D721Med (cell line): ENCODE results near the gene HAS3.
"Not testable (repeated sequence)": the region's sequence is repeated elsewhere in the genome, so short reads cannot be mapped to it uniquely, and the experiment has no call there.

Experiments
- DNase-seq: peaks from one replicate; pipeline ENCODE4 v3.0.0; 2011; ENCODE audit warnings: low spot score; ENCODE audit not compliant: insufficient read length
- FAIRE-seq: peaks from 2 replicates; lab custom pipeline; 2011; peaks lifted over from hg19 to GRCh38; lab: Jason Lieb, UNC
- TF ChIP-seq, protein P1 (sequence below): IDR thresholded peaks from 2 replicates; pipeline ENCODE4 v1.5.1; 2012; ENCODE audit warnings: mild to moderate bottlenecking, control low read depth; ENCODE audit not compliant: insufficient read depth; ENCODE audit errors: missing control alignments

Gene HAS3

DNA sequence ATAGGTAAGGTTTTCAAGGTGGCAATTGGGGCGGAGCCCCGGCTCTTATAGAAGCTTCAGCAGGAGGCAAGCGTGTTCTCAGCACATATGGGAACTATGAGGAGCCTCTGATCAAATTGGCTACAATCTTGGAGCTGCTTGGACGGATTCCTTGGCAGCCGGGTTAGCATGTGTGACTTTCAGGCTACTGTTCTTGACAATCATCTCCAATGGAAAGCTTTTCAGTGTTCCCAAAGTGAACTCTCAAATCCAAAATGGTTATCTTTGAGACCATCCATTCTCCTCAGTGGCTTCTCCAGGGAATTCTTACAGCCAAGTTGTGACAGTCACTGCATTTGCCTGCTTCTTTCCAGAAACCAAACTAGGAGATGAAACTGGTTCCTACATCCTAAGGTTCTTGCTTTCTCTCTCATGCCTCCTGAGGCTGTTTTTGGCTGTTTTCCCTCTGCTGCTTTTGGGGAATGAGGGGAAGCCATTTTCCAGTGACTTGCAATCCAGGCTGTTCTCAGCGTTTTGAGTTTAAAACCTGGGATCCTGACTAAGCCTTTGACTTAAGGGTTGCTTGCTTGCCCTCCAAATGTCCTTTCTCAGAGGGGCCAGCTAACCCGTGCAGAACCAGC lies 10.9 kb downstream of the HAS3 start:
- FAIRE-seq, result no peak
- DNase-seq, result no peak
- TF ChIP-seq, protein P1, sequence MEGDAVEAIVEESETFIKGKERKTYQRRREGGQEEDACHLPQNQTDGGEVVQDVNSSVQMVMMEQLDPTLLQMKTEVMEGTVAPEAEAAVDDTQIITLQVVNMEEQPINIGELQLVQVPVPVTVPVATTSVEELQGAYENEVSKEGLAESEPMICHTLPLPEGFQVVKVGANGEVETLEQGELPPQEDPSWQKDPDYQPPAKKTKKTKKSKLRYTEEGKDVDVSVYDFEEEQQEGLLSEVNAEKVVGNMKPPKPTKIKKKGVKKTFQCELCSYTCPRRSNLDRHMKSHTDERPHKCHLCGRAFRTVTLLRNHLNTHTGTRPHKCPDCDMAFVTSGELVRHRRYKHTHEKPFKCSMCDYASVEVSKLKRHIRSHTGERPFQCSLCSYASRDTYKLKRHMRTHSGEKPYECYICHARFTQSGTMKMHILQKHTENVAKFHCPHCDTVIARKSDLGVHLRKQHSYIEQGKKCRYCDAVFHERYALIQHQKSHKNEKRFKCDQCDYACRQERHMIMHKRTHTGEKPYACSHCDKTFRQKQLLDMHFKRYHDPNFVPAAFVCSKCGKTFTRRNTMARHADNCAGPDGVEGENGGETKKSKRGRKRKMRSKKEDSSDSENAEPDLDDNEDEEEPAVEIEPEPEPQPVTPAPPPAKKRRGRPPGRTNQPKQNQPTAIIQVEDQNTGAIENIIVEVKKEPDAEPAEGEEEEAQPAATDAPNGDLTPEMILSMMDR, result no peak

DNA sequence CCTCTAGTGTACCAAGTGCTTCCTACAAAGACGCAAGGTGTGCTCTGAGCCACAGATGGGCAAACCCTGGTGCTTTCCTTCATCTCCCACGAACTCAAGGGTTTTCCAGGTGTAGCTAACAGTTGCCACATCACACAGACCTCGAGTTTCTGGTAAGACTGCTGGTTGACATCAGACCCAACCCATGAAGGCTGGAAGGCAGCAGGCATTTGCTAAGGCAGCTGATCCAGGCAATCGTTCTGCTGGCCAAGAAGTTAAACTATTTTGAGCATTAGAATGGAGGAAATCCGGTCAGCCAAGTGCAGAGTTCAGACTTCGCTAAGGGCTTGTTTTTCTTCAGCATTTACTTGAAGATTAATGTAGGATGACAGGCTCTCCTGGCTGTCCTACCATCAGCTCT lies 11.5 kb downstream of the HAS3 start:
- TF ChIP-seq, protein P1, result no peak
- DNase-seq (no peak), FAIRE-seq (no peak)

DNA sequence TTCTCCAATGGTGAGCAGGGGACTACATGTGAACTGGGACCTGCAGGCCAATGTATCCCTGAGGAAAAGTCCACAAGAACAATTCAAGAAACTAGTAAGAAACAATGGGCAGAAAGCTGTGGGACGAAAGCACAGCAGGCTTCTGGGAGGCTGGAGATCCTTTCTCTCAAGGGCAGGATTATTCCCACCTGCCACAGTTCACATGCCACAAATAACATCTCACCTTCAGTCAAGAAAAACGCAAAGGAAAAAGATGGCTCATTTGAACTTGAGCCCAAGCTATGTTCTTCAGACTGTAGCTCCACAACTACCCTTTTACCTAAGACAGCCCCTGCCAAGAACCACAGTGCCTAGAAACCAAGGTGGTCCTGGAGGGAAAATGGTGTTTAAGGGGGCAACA lies 13.0 kb downstream of the HAS3 start:
- TF ChIP-seq, protein P1, result no peak
- no peak for FAIRE-seq
- no peak for DNase-seq

DNA sequence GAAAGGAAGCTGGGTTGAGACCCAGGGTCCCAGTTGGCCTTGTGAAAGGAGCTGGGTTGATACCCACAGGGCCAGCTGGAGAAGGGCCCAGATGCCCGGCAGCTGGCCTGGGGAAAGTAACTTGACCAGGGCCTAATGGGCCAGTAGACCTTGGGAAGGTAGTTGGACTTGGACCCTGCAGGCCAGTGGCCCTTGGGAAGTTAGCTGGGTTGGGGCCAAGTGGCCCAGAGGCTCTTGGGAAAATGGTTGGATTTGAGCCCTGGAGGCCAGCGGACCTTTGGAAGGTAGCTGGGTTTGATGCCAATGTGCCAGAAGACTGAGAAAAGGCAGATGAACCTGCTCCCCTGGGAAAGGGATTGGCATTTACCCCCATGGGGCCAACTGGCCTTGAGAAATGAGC lies 13.5 kb downstream of the HAS3 start:
- DNase-seq (no peak), FAIRE-seq (no peak)
- TF ChIP-seq, protein P1, result no peak

DNA sequence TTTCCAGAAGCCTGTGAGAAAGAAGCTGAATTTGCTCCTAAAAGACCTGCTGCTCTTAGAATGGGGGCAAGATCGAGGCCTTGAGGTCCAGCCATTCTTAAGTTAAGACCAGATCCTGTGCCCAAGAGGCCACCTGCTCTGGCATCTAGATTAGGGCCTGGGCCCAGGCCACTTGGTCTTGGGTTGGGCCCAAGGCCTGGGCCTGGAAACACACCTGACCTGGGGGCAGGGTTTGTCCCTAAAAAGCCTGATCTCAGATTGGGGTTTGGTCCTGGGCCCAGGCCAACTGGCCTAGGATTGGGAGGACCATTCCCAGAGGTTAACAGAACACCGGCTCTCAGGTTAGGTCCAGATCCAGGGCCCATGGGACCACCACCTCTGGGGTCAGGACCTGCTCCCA lies 14.1 kb downstream of the HAS3 start:
- TF ChIP-seq, protein P1, result no peak
- FAIRE-seq (no peak), DNase-seq (no peak)

DNA sequence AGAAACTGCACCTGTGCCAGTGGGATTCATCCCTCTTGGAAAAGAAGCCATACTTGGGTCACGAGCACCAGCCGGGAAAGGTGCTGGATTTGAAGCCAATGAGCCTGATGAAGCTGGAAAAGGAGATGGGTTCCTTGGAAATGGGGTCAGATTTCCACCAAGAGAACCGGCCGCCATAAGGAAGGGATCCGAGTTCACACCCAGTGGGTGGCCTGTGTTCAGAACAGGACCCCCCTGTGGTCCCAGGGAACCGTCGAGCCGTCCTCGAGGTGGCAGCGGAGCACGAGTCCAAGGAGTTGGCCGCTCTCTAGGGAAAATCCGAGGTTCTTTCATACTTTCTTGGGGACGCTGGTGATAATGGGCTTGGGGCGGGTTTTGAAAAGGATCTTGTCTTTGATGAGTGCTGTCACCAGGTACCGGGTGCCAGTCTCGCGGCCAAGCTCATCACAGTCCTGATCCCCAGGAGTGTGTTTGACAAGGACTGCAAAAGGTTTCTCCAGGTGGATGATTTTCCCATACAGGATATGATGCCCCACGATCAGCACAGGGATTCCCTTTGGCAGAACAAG lies 14.7 kb downstream of the HAS3 start:
- no peak for FAIRE-seq
- TF ChIP-seq, protein P1, result no peak
- no peak for DNase-seq

DNA sequence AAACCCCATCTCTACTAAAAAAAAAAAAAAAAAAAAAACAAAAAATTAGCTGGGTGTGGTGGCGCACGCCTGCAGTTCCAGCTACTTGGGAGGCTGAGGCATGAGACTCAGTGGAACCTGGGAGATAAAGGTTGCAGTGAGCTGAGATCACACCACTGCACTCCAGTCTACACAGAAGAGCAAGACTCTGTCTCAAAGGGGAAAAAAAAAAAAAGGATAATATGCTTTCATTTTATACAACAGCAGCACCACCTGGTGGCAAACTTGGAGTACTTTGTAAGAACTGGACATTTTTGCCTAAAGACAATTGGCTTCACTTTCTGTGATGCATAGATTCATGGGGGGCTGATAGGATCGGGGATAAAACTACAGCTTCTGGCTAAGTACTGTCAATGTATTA lies 18.5 kb downstream of the HAS3 start:
- FAIRE-seq (no peak), DNase-seq (no peak)
- TF ChIP-seq, protein P1, result peak; percentile 73

DNA sequence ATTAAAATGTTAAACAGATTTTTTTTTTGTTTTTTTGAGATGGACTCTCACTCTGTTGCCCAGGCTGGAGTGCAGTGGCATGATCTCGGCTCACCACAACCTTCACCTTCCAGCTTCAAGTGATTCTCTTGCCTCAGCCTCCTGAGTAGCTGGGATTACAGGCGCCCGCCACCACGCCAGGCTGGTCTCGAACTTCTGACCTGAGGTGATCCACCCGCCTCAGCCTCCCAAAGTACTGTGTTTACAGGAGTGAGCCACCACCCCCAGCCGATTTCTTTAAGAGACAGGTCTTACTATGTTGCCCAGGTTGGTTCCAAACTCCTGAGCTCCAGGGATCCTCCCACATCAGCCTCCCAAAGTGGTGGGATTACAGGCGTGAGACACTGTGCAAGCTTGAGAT lies 19.0 kb downstream of the HAS3 start:
- not testable (repeated sequence) for FAIRE-seq, DNase-seq

DNA sequence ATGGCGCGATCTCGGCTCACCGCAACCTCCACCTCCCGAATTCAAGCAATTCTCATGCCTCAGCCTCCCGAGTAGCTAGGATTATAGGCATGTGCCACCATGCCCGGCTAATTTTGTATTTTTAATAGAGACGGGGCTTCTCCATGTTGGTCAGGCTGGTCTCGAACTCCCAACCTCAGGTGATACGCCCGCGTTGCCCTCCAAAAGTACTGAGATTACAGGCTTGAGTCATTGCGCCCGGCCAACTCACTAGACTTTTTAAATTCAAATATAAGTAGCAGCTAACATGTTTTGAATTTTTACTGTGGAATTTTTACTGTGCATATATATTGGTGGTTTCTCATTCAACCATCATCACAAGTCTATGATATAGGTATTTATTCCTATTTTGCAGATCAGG lies 19.5 kb downstream of the HAS3 start:
- FAIRE-seq, DNase-seq: not testable (repeated sequence)
